GM18508 (cell line): ENCODE measurements around the gene ATXN10.
"Not testable (repeated sequence)": the region's sequence is repeated elsewhere in the genome, so short reads cannot be mapped to it uniquely, and the experiment has no call there.

Experiments used
- ATAC-seq: cut with Tn5 transposase; IDR thresholded peaks from one replicate; pipeline ENCODE4 v1.9.1; 2021; ENCODE audit warnings: moderate number of reproducible peaks; ENCODE audit not compliant: insufficient read depth, unreplicated experiment

Gene ATXN10

DNA sequence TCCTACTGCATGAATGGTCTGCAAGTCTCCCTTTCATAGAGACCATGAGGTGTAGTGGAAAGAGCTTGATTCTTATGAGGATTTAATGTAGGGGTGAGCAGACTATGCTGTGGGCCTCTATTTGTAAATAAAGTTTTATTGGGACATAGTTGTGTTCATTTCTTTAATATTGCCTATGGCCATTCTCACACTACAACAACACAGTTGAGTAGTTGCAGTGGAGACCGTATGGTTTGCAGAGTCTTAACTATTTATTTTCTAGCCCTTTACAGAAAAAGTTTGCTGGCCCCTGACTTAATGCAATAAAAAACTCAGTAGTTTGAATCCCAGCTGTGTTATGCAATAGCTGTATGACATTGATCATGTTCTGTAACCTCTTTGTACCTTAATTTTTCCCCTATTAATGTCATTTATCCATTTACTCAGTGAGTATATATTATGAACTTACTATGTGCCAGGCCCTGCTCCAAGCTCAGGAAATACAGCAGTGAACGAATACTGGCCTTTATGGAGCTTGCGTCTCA is 106.3 kb downstream of the ATXN10 start:
- no peak for ATAC-seq

DNA sequence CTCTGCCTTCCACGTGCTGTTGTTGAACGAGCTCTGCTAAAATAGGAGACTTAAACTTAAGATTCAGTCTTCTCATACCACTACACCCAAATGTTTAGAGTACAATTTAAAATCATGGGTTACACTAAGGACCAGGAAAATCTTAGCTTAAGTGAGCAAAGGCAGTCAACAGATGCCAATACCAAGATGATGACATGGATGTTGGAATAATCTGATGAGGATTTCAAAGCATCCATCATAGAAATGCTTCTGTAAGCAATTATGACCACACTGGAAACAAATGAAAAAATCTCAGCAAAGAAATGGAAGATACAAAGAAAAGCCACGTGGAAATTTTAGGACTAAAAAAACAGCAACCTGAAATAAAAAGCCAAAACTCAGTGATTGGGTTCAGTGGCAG is 109.8 kb downstream of the ATXN10 start:
- ATAC-seq: no peak

DNA sequence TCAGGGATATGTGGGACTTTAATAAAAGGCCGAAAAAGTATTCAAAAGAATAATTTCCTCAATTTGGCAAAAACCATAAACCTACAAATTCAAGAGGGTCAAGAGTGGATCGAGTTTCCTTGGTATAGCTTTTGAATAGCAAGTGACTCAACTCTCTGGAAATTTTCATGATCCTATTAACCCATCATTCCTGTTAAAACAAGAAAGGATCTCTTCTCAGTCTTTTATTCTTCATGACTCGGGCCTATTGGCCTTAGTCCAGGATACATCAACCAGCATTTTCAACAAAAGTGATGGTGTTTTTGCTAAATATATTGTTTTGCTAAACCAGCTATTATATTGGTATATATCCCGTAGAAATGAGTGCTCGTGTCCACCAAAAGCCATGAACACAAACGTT is 110.3 kb downstream of the ATXN10 start:
- no peak for ATAC-seq

- no peak for ATAC-seq
Measured at GRCh38 chr22:45783021-45783420, 111.4 kb downstream of the ATXN10 start.

DNA sequence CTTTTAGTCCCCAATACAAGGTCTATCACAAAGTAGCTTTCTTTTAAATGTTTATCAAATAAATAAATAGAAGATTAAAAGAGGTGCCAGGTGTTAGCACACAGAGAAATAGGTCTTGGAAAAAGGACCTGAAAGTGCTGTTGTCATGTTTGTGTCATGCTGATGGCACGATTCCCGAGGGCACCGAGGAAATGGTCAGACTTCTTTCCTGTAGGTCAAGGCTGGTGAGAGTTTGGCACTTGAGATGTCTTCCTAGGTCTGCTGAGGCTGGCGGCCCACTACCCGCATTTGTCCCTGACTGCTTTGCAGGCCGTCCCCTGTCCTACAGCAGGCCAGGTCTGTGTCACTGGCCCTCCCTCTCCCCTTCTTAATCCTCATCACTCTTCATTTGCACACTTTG is 112.1 kb downstream of the ATXN10 start:
- ATAC-seq: no peak

GRCh38 chr22:45784357-45785277 is 113.0 kb downstream of the ATXN10 start:
- ATAC-seq: no peak

DNA sequence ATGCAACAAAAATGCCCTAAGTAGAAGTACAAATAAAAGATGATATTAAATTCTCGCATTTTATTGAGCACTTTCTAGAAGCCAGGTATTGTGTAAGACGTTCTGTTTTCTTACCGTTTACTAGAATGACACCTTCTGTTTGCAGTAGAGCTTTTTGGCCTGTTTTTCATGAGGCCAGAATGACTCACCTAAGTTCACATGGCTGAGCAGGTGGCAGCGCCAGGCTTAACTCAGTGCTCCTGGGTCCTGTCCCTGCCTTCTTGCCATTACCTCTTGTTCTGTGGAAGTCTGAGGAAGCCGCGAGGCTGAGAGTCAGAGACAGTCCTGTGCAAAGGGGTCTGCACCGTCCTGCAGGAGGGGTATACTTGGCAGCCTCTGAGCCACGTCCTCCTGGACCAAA is 113.8 kb downstream of the ATXN10 start:
- ATAC-seq: no peak

GRCh38 chr22:45786726-45787125 is 115.1 kb downstream of the ATXN10 start:
- no peak for ATAC-seq

DNA sequence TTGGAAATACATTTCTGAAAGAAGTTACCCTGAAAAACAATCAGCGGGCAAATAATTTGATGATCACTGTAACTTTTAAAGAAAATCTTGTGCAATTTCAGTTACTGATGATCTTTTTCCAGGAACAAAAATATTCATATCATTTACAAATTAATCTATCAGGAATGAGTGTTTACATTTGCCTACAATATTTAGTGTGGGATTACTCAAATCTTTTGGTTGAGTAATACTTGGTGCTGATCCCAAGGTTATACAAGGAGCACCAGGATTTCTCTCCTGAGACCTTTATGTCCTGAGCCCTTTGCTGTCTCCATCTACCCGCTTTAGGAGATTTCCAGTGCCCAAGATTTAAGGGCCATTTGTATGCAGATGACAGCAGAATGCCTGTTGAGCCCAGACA is 116.1 kb downstream of the ATXN10 start:
- ATAC-seq: no peak

DNA sequence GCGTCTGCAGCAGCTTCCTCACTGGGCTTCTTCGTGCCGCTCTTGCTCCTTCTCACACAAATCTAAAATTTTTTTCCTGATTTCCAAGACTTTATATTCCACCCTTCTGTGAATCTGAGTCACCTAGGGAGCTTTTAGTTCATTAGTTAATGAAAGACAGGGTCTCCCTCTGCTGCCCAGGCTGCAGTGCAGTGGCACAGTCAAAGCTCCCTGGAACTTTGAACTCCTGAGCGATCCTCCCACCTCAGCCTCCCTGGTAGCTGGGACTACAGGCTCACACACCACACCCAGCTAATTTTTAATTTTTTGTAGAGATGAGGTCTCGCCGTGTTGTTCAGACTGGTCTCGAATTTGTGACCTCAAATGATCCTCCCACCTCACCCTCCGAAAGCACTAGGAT is 116.9 kb downstream of the ATXN10 start:
- ATAC-seq: no peak

DNA sequence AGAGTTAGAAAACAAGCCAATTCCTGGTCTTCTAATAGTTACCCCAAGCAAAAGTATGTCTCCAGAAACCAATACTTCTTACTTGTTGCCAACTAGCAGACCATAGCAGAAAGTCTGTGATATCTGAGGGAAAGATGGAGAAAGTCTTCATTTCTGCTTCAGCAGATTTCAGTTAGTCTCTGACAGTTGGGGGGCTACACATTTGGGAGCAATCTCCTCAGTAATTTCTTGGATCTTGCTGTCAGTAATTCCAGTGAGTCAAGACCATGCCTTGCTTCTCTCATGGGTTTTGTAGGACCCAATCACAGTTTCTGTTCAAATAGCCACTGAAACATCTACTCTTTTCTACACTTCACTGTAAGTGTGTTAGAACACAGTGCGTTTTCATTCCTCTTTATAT is 118.8 kb downstream of the ATXN10 start:
- ATAC-seq: no peak

DNA sequence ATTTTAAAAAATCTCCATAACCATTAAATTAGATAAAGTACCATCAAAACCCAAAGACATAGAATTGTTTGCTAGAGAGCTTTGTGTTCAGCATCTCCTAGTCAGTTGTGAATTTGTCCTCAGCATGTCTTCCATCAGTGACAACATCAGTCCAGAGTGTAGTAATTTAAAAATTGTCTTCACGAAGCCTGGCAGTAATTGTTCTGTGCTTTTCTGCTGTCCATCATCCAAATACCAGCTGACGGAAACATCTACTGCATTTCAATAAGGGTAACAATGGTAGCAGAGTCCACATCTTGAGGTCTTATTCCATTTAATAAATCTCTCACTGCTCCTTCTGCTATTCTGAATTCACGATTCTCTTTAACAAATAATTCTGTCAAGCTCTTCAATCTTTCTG is 121.5 kb downstream of the ATXN10 start:
- ATAC-seq: no peak

GRCh38 chr22:45793892-45794291 is 122.3 kb downstream of the ATXN10 start:
- ATAC-seq: no peak

GRCh38 chr22:45796009-45796408 is 124.4 kb downstream of the ATXN10 start:
- not testable (repeated sequence) for ATAC-seq

GRCh38 chr22:45799291-45799690 is 127.7 kb downstream of the ATXN10 start:
- ATAC-seq: no peak

DNA sequence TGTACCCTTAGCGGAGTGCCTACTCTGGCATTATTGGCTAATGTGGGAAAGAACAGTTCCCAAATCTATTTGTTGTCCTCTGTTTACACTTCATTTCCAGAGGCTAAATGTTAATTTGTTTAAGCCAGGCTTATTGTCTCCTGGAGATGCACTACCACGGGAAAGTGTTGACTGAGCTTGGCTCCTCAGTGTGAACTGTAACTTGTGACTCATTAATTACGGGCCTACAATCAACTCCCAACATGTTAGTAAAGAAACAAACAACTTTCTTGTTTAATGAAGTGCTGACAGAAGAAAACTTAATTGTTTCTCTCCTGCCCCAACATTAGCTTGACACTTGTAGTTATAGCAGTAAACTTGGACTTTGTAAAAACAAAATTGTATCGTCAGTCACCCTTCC is 130.4 kb downstream of the ATXN10 start:
- ATAC-seq: no peak

- no peak for ATAC-seq
Measured at GRCh38 chr22:45804319-45804985, 132.8 kb downstream of the ATXN10 start.

DNA sequence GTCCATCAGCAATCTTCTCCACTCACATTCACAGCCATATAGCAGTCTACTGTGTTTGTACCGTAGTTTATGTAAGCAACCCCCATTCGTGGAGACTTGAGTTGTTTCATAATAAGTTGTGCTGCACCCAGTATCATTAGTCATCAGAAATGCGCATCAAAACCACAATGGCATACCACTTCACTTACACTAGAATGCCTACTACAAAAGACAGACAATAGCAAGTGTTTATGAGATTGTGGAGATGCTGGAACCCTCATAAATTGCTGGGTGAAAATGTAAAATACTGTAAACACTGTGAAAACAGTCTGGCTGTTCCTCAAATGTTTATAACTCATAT is 133.3 kb downstream of the ATXN10 start:
- ATAC-seq: no peak

- no peak for ATAC-seq
Measured at GRCh38 chr22:45805413-45805812, 133.8 kb downstream of the ATXN10 start.

GRCh38 chr22:45807156-45807915 is 135.7 kb downstream of the ATXN10 start:
- no peak for ATAC-seq

- no peak for ATAC-seq
Measured at GRCh38 chr22:45812910-45813309, 141.3 kb downstream of the ATXN10 start.
